ENCODE measurements around the gene RGS1. TPM values are rescaled to one million over a fixed set of nuclear protein-coding genes. Genes with fewer than 3 reads are reported as not detected.

The RGS1 gene
- total and polyA plus RNA-seq, 2 of the 8 experiments (the other 6 are each of a cell fraction or from before 2014, with no cell fraction given) = not detected

DNA sequence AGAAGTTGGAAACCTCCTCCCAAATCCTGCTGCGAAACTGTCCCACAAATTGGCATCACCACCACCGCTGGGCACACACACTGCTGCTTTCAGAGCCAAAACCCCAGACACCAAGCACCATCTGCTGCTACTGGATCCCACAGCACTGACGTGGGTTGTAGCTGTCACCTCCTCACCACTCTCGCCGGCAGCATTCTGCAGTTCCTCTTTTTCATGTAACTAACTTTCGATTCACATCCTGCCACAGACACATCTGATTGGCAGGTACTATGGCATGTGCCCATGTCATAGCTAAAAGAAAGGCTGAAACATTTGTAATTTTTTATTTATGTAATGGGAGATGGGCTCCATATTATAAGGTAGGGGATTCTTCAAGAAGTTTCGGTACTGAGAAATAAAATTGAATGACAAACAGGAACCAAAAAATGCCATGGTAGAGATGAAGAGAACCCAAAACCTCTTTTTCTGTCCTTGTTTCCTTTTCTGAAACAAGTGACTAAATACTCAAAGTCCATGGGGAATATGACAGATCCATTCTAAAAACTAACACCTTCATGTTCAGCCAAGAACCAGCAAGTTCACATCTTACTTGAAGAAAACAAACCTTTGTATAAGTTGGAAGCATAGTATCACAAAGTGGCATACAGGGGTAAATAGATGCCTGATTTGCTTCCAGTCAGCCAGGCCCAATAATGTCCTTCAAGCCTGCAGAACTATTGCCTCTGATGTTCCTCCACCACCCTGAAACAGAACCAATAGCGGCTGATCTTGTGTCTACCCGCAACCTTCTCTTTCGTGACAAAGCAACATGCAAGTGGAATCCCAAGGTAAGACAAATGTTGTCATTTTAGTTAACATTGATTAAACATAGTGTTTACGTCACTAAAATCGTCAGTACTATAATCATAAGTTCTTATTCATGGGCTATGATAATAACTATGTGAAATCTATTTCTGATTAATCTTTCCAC, 33.8 kb downstream of the RGS1 start (continued):
- TF ChIP-seq RXRA (IDR thresholded peaks at IDR 0.05; ENCODE audit: insufficient read depth, low read depth, low read length) (no peak), SP2 (IDR thresholded peaks at IDR 0.05; ENCODE audit: low read length) (no peak)
- TF ChIP-seq, protein P1, sequence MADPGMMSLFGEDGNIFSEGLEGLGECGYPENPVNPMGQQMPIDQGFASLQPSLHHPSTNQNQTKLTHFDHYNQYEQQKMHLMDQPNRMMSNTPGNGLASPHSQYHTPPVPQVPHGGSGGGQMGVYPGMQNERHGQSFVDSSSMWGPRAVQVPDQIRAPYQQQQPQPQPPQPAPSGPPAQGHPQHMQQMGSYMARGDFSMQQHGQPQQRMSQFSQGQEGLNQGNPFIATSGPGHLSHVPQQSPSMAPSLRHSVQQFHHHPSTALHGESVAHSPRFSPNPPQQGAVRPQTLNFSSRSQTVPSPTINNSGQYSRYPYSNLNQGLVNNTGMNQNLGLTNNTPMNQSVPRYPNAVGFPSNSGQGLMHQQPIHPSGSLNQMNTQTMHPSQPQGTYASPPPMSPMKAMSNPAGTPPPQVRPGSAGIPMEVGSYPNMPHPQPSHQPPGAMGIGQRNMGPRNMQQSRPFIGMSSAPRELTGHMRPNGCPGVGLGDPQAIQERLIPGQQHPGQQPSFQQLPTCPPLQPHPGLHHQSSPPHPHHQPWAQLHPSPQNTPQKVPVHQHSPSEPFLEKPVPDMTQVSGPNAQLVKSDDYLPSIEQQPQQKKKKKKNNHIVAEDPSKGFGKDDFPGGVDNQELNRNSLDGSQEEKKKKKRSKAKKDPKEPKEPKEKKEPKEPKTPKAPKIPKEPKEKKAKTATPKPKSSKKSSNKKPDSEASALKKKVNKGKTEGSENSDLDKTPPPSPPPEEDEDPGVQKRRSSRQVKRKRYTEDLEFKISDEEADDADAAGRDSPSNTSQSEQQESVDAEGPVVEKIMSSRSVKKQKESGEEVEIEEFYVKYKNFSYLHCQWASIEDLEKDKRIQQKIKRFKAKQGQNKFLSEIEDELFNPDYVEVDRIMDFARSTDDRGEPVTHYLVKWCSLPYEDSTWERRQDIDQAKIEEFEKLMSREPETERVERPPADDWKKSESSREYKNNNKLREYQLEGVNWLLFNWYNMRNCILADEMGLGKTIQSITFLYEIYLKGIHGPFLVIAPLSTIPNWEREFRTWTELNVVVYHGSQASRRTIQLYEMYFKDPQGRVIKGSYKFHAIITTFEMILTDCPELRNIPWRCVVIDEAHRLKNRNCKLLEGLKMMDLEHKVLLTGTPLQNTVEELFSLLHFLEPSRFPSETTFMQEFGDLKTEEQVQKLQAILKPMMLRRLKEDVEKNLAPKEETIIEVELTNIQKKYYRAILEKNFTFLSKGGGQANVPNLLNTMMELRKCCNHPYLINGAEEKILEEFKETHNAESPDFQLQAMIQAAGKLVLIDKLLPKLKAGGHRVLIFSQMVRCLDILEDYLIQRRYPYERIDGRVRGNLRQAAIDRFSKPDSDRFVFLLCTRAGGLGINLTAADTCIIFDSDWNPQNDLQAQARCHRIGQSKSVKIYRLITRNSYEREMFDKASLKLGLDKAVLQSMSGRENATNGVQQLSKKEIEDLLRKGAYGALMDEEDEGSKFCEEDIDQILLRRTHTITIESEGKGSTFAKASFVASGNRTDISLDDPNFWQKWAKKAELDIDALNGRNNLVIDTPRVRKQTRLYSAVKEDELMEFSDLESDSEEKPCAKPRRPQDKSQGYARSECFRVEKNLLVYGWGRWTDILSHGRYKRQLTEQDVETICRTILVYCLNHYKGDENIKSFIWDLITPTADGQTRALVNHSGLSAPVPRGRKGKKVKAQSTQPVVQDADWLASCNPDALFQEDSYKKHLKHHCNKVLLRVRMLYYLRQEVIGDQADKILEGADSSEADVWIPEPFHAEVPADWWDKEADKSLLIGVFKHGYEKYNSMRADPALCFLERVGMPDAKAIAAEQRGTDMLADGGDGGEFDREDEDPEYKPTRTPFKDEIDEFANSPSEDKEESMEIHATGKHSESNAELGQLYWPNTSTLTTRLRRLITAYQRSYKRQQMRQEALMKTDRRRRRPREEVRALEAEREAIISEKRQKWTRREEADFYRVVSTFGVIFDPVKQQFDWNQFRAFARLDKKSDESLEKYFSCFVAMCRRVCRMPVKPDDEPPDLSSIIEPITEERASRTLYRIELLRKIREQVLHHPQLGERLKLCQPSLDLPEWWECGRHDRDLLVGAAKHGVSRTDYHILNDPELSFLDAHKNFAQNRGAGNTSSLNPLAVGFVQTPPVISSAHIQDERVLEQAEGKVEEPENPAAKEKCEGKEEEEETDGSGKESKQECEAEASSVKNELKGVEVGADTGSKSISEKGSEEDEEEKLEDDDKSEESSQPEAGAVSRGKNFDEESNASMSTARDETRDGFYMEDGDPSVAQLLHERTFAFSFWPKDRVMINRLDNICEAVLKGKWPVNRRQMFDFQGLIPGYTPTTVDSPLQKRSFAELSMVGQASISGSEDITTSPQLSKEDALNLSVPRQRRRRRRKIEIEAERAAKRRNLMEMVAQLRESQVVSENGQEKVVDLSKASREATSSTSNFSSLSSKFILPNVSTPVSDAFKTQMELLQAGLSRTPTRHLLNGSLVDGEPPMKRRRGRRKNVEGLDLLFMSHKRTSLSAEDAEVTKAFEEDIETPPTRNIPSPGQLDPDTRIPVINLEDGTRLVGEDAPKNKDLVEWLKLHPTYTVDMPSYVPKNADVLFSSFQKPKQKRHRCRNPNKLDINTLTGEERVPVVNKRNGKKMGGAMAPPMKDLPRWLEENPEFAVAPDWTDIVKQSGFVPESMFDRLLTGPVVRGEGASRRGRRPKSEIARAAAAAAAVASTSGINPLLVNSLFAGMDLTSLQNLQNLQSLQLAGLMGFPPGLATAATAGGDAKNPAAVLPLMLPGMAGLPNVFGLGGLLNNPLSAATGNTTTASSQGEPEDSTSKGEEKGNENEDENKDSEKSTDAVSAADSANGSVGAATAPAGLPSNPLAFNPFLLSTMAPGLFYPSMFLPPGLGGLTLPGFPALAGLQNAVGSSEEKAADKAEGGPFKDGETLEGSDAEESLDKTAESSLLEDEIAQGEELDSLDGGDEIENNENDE (IDR thresholded peaks at IDR 0.05; ENCODE audit: insufficient replicate concordance, low read length) = no peak
